Naive thymus-derived CD4-positive, alpha-beta T cell (primary cell): ENCODE measurements around the gene CELF2. TPM values are rescaled to one million over a fixed set of nuclear protein-coding genes. Genes with fewer than 3 reads are reported as not detected.

Source experiments
- ATAC-seq: fragments of 150-1000 bp; cut with Tn5 transposase; 2 replicates; pipeline ENCODE4 v1.10.0; 2021; ENCODE audit warnings: mild to moderate bottlenecking, moderate library complexity
- CTCF ChIA-PET: fragments of 350-600 bp; sonication (Branson Sonifier 250); formaldehyde crosslinking; loops from one replicate; lab custom pipeline; 2021; ENCODE audit warnings: antibody characterized with exemption; lab: Charles Lee
- POLR2A ChIA-PET: fragments of 350-600 bp; sonication (Branson Sonifier 250); formaldehyde crosslinking; loops from one replicate; lab custom pipeline; 2021; ENCODE audit warnings: antibody characterized with exemption, inconsistent platforms; lab: Charles Lee
- DNase-seq, 9 donors: peaks; one replicate each; pipeline versions ENCODE4 v3.0.0 to v3.0.0-alpha.2; 2020 to 2022; ENCODE audit warnings: mixed read lengths in 1 of 9
- H3K27ac ChIP-seq: one replicate; pipeline ENCODE4 v1.7.0; 2013; ENCODE audit warnings: mild to moderate bottlenecking, low read depth, low read length, moderate library complexity
- H3K27me3 ChIP-seq, 2 donors: one replicate each; pipeline ENCODE4 v1.7.0; 2013; ENCODE audit warnings: low read length in 2 of 2, mild to moderate bottlenecking in 2 of 2, moderate library complexity in 2 of 2; ENCODE audit not compliant: control insufficient read depth in 2 of 2, insufficient read depth in 2 of 2
- H3K36me3 ChIP-seq, 3 experiments: 1 replicate in 2 of 3; 2 replicates in 1 of 3; pipeline ENCODE4 v1.7.0; 2013; ENCODE audit warnings: low read length in 3 of 3, mild to moderate bottlenecking in 3 of 3, moderate library complexity in 1 of 3; ENCODE audit not compliant: insufficient read depth in 3 of 3, control insufficient read depth in 2 of 3
- H3K4me1 ChIP-seq, 2 donors: one replicate each; pipeline ENCODE4 v1.7.0; 2013; ENCODE audit warnings: low read length in 2 of 2, mild to moderate bottlenecking in 2 of 2, moderate library complexity in 1 of 2; ENCODE audit not compliant: control insufficient read depth in 2 of 2, insufficient read depth in 2 of 2
- H3K4me3 ChIP-seq: 2 replicates; pipeline ENCODE4 v1.7.0; 2013; ENCODE audit warnings: mild to moderate bottlenecking, low read length
- H3K9me3 ChIP-seq, 3 experiments: 1 replicate in 2 of 3; 2 replicates in 1 of 3; pipeline ENCODE4 v1.7.0; 2013; ENCODE audit warnings: low read length in 3 of 3; ENCODE audit not compliant: control insufficient read depth in 2 of 3
- H3K27ac Mint-ChIP-seq, 9 donors: one replicate each; pipeline ENCODE4 v1.8.0; 2020 to 2022; ENCODE audit warnings: mixed read lengths in 9 of 9, mild to moderate bottlenecking in 8 of 9, moderate library complexity in 5 of 9, inconsistent platforms in 2 of 9
- H3K27me3 Mint-ChIP-seq, 5 donors: one replicate each; pipeline ENCODE4 v1.8.0; 2021 to 2022; ENCODE audit warnings: mixed read lengths in 5 of 5, mild to moderate bottlenecking in 1 of 5
- H3K36me3 Mint-ChIP-seq, 5 donors: one replicate each; pipeline ENCODE4 v1.8.0; 2020 to 2022; ENCODE audit warnings: mixed read lengths in 5 of 5, mild to moderate bottlenecking in 3 of 5, inconsistent platforms in 1 of 5
- H3K4me1 Mint-ChIP-seq, 7 donors: one replicate each; pipeline ENCODE4 v1.8.0; 2020 to 2022; ENCODE audit warnings: mixed read lengths in 7 of 7, mild to moderate bottlenecking in 3 of 7, inconsistent platforms in 1 of 7
- H3K4me3 Mint-ChIP-seq, 10 donors: one replicate each; pipeline ENCODE4 v1.8.0; 2020 to 2022; ENCODE audit warnings: mild to moderate bottlenecking in 10 of 10, mixed read lengths in 10 of 10, moderate library complexity in 6 of 10, inconsistent platforms in 2 of 10
- H3K9me3 Mint-ChIP-seq, 11 donors: one replicate each; pipeline ENCODE4 v1.8.0; 2020 to 2022; ENCODE audit warnings: mixed read lengths in 11 of 11, mild to moderate bottlenecking in 4 of 11, inconsistent platforms in 1 of 11, moderate library complexity in 1 of 11
- intact Hi-C, 2 donors: fragments of 100-400 bp; cut with micrococcal nuclease; formaldehyde crosslinking; loops; one replicate each; pipeline ENCODE4 v1.15.1; 2023
- polyA plus RNA-seq, 2 donors: library from polyadenylated mRNA; unstranded; fragments of 300-500 nt; fragmentation: Illumina TruSeq; gene quantifications; one replicate each; pipeline ENCODE4 v1.2.3, GENCODE V29; 2021
- total RNA-seq, 6 experiments: library from RNA in 5 of 6; stranded (reverse) in 5 of 6; gene quantifications; 1 replicate in 5 of 6; 2 replicates in 1 of 6; pipeline ENCODE4 v1.2.3 and lab custom pipeline; 2021 to 2026

The CELF2 gene
- total and polyA plus RNA-seq, 7 experiments from 2014 or later = 135 to 207 (median 178) TPM

GRCh38 chr10:11335881-11336430 lies 318.3 kb downstream of the CELF2 start:
- ChIA-PET CTCF (no interaction called here), POLR2A (interaction anchor here (1.0 kb wide), 1 partner anchor 16 kb away, joined by 3 read pairs; no protein-coding TSS in a partner anchor)
- Mint-ChIP-seq H3K9me3 (peaks cover 0 to 8% (median 0%) of the 10 kb centered on the region in 11 donors), H3K36me3 (peaks cover 5 to 30% (median 13%) of the 10 kb centered on the region in 5 donors), H3K4me3 (peak overlapping the region in 2 of 10 donors; percentile 4 to 52), H3K27me3 (no peaks in the 10 kb centered on the region), H3K4me1 (peaks cover 6 to 60% (median 47%) of the 10 kb centered on the region in 7 donors), H3K27ac (peak overlapping the region in 7 of 9 donors; percentile 1 to 90 (median 79))
- DNase-seq (no peak), ATAC-seq (no peak)
- Histone ChIP-seq H3K27me3 (no peaks in the 10 kb centered on the region), H3K36me3 (peaks cover 7 to 24% (median 14%) of the 10 kb centered on the region in 3 experiments), H3K4me3 (no peak overlapping the region), H3K27ac (no peak overlapping the region), H3K9me3 (no peaks in the 10 kb centered on the region), H3K4me1 (no peaks in the 10 kb centered on the region)
- intact Hi-C loops = loop anchor here (5.0 to 10.0 kb wide), 3 partner anchors 136 to 224 kb away; no protein-coding TSS in a partner anchor

- ATAC-seq (no peak), DNase-seq (no peak)
- CTCF ChIA-PET = no interaction called here
- Histone ChIP-seq H3K4me3 (no peak overlapping the region), H3K27me3 (no peaks in the 10 kb centered on the region), H3K4me1 (no peaks in the 10 kb centered on the region), H3K27ac (no peak overlapping the region), H3K9me3 (no peaks in the 10 kb centered on the region), H3K36me3 (peaks cover 5 to 20% (median 11%) of the 10 kb centered on the region in 3 experiments)
- H3K4me3 Mint-ChIP-seq = peak overlapping the region in 5 of 10 donors; percentile 1 to 56 (median 53)
- peak overlapping the region; percentile 16 to 91 (median 73) for H3K27ac Mint-ChIP-seq
- POLR2A ChIA-PET = interaction anchor here (0.7 to 1.1 kb wide), 2 partner anchors 28 to 33 kb away, joined by 3 read pairs; no protein-coding TSS in a partner anchor
- intact Hi-C loops = loop anchor here (5.0 to 10.0 kb wide), 3 partner anchors 136 to 224 kb away; no protein-coding TSS in a partner anchor
- H3K36me3 Mint-ChIP-seq = peaks cover 5 to 28% (median 12%) of the 10 kb centered on the region in 5 donors
- H3K27me3 Mint-ChIP-seq = no peaks in the 10 kb centered on the region
- peaks cover 9 to 59% (median 44%) of the 10 kb centered on the region in 7 donors for H3K4me1 Mint-ChIP-seq
- H3K9me3 Mint-ChIP-seq = peaks cover 0 to 8% (median 0%) of the 10 kb centered on the region in 11 donors
These were observed 319.1 kb downstream of the CELF2 start for GRCh38 chr10:11336722-11337162.

- Histone ChIP-seq H3K4me3 (no peak overlapping the region), H3K4me1 (no peaks in the 10 kb centered on the region), H3K27me3 (no peaks in the 10 kb centered on the region), H3K9me3 (no peaks in the 10 kb centered on the region), H3K27ac (peak overlapping the region; percentile 45), H3K36me3 (peaks cover 0 to 12% (median 6%) of the 10 kb centered on the region in 3 experiments)
- peaks cover 12 to 56% (median 36%) of the 10 kb centered on the region in 7 donors for H3K4me1 Mint-ChIP-seq
- peak; percentile 63 for ATAC-seq
- H3K36me3 Mint-ChIP-seq = peaks cover 5 to 22% (median 11%) of the 10 kb centered on the region in 5 donors
- intact Hi-C loops = loop anchor here (5.0 to 10.0 kb wide), 3 partner anchors 135 to 225 kb away; no protein-coding TSS in a partner anchor
- peak overlapping the region; percentile 15 to 91 (median 72) for H3K27ac Mint-ChIP-seq
- peak overlapping the region in 7 of 10 donors; percentile 17 to 55 (median 49) for H3K4me3 Mint-ChIP-seq
- no peaks in the 10 kb centered on the region for H3K27me3 Mint-ChIP-seq
- H3K9me3 Mint-ChIP-seq = peaks cover 0 to 7% (median 0%) of the 10 kb centered on the region in 11 donors
- CTCF ChIA-PET = interaction anchor here (0.6 kb wide), 1 partner anchor 81 kb away, joined by 3 read pairs; no protein-coding TSS in a partner anchor
- peak in 7 of 9 donors; percentile 15 to 44 (median 39) for DNase-seq
- POLR2A ChIA-PET = interaction anchor here (0.7 to 1.1 kb wide), 3 partner anchors 27 to 34 kb away, joined by 3 read pairs; no protein-coding TSS in a partner anchor
These were observed 319.8 kb downstream of the CELF2 start for GRCh38 chr10:11337516-11337915.

GRCh38 chr10:11338160-11338844 lies 320.6 kb downstream of the CELF2 start:
- Histone ChIP-seq H3K27ac (peak overlapping the region; percentile 45), H3K9me3 (no peaks in the 10 kb centered on the region), H3K4me1 (no peaks in the 10 kb centered on the region), H3K36me3 (peaks cover 0 to 5% (median under 1%) of the 10 kb centered on the region in 3 experiments), H3K4me3 (no peak overlapping the region), H3K27me3 (no peaks in the 10 kb centered on the region)
- peak overlapping the region in 8 of 9 donors; percentile 62 to 91 (median 78) for H3K27ac Mint-ChIP-seq
- H3K9me3 Mint-ChIP-seq = peaks cover 0 to 4% (median 0%) of the 10 kb centered on the region in 11 donors
- ChIA-PET POLR2A (interaction anchor here (1.0 to 1.1 kb wide), 2 partner anchors 26 to 32 kb away, joined by 3 read pairs; no protein-coding TSS in a partner anchor), CTCF (interaction anchor here (0.6 kb wide), 1 partner anchor 80 kb away, joined by 3 read pairs; no protein-coding TSS in a partner anchor)
- H3K4me1 Mint-ChIP-seq = peaks cover 10 to 50% (median 31%) of the 10 kb centered on the region in 7 donors
- intact Hi-C loops = loop anchor here (2.0 to 10.0 kb wide), 4 partner anchors 64 to 226 kb away; no protein-coding TSS in a partner anchor
- DNase-seq (peak in 1 of 9 donors; percentile 31), ATAC-seq (no peak)
- H3K36me3 Mint-ChIP-seq = peaks cover 0 to 15% (median 6%) of the 10 kb centered on the region in 5 donors
- H3K27me3 Mint-ChIP-seq = no peaks in the 10 kb centered on the region
- H3K4me3 Mint-ChIP-seq = peak overlapping the region in 4 of 10 donors; percentile 25 to 55 (median 44)

GRCh38 chr10:11339013-11339412 lies 321.3 kb downstream of the CELF2 start:
- Mint-ChIP-seq H3K27me3 (no peaks in the 10 kb centered on the region), H3K4me3 (peak overlapping the region in 2 of 10 donors; percentile 6 to 55), H3K9me3 (peaks cover 0 to 6% (median 0%) of the 10 kb centered on the region in 11 donors), H3K27ac (peak overlapping the region in 6 of 9 donors; percentile 14 to 91 (median 67)), H3K4me1 (peaks cover 10 to 51% (median 30%) of the 10 kb centered on the region in 7 donors), H3K36me3 (peaks cover 0 to 11% (median 6%) of the 10 kb centered on the region in 5 donors)
- ATAC-seq (no peak), DNase-seq (no peak)
- CTCF ChIA-PET = no interaction called here
- no peaks in the 10 kb centered on the region for H3K4me1 ChIP-seq
- H3K9me3 ChIP-seq = no peaks in the 10 kb centered on the region
- H3K27ac ChIP-seq = no peak overlapping the region
- POLR2A ChIA-PET = no interaction called here
- intact Hi-C loops = loop anchor here (2.0 to 10.0 kb wide), 4 partner anchors 64 to 227 kb away; no protein-coding TSS in a partner anchor
- H3K36me3 ChIP-seq = peaks cover 0 to 5% (median 0%) of the 10 kb centered on the region in 3 experiments
- H3K27me3 ChIP-seq = no peaks in the 10 kb centered on the region
- H3K4me3 ChIP-seq = no peak overlapping the region

- Histone ChIP-seq H3K36me3 (peaks cover 0 to 5% (median 0%) of the 10 kb centered on the region in 3 experiments), H3K27me3 (no peaks in the 10 kb centered on the region), H3K9me3 (no peaks in the 10 kb centered on the region), H3K4me1 (no peaks in the 10 kb centered on the region), H3K4me3 (no peak overlapping the region), H3K27ac (no peak overlapping the region)
- POLR2A ChIA-PET = no interaction called here
- no peaks in the 10 kb centered on the region for H3K27me3 Mint-ChIP-seq
- CTCF ChIA-PET = interaction anchor here (0.9 kb wide), 1 partner anchor 353 kb away, joined by 3 read pairs; no protein-coding TSS in a partner anchor
- peaks cover 7 to 45% (median 24%) of the 10 kb centered on the region in 7 donors for H3K4me1 Mint-ChIP-seq
- intact Hi-C loops = loop anchor here (2.0 to 10.0 kb wide), 4 partner anchors 63 to 227 kb away; no protein-coding TSS in a partner anchor
- peaks cover 0 to 6% (median 0%) of the 10 kb centered on the region in 5 donors for H3K36me3 Mint-ChIP-seq
- DNase-seq (no peak), ATAC-seq (no peak)
- H3K4me3 Mint-ChIP-seq = no peak overlapping the region
- H3K9me3 Mint-ChIP-seq = peaks cover 0 to 6% (median 0%) of the 10 kb centered on the region in 11 donors
- H3K27ac Mint-ChIP-seq = peak overlapping the region in 3 of 9 donors; percentile 13 to 49 (median 14)
These were observed 322.0 kb downstream of the CELF2 start for GRCh38 chr10:11339660-11340059.
